HEK293 (cell line): ENCODE results near the gene DTL.

Experiments
- BCL11A ChIP-seq: fragments of 450-650 bp; formaldehyde crosslinking; IDR thresholded peaks from 2 replicates; pipeline ENCODE4 v1.5.1; 2016; ENCODE audit warnings: low read depth, missing biosample characterization, missing genetic modification characterization
- EGR2 ChIP-seq: fragments of 450-650 bp; formaldehyde crosslinking; IDR thresholded peaks from 2 replicates; pipeline ENCODE4 v1.5.1; 2016; ENCODE audit warnings: low read depth, missing biosample characterization, missing genetic modification characterization
- KLF8 ChIP-seq: fragments of 450-650 bp; formaldehyde crosslinking; IDR thresholded peaks from 2 replicates; pipeline ENCODE4 v1.5.1; 2016; ENCODE audit warnings: missing biosample characterization, missing genetic modification characterization
- PRDM1 ChIP-seq: fragments of 450-650 bp; formaldehyde crosslinking; IDR thresholded peaks from 2 replicates; pipeline ENCODE4; 2016; ENCODE audit warnings: missing biosample characterization, missing genetic modification characterization
- YY1 ChIP-seq: fragments of 450-650 bp; formaldehyde crosslinking; IDR thresholded peaks from 2 replicates; pipeline ENCODE4 v1.5.1; 2018; ENCODE audit warnings: missing biosample characterization, missing genetic modification characterization
- ZFP69B ChIP-seq: fragments of 450-650 bp; formaldehyde crosslinking; IDR thresholded peaks from 2 replicates; pipeline ENCODE4 v1.5.1; 2016; ENCODE audit warnings: missing biosample characterization, missing genetic modification characterization
- ZNF112 ChIP-seq: fragments of 450-650 bp; formaldehyde crosslinking; IDR thresholded peaks from 2 replicates; pipeline ENCODE4 v1.5.0; 2017; ENCODE audit warnings: missing biosample characterization, missing genetic modification characterization
- ZNF138 ChIP-seq: fragments of 450-650 bp; formaldehyde crosslinking; IDR thresholded peaks from 2 replicates; pipeline ENCODE4 v1.5.1; 2016; ENCODE audit warnings: missing biosample characterization, missing genetic modification characterization, borderline replicate concordance
- ZNF157 ChIP-seq: fragments of 450-650 bp; formaldehyde crosslinking; IDR thresholded peaks from 2 replicates; pipeline ENCODE4 v1.5.1; 2016; ENCODE audit warnings: missing biosample characterization, missing genetic modification characterization
- ZNF16 ChIP-seq: fragments of 450-650 bp; formaldehyde crosslinking; IDR thresholded peaks from 2 replicates; pipeline ENCODE4 v1.5.1; 2016; ENCODE audit warnings: low read depth, missing biosample characterization, missing genetic modification characterization
- ZNF169 ChIP-seq: fragments of 450-650 bp; formaldehyde crosslinking; IDR thresholded peaks from 2 replicates; pipeline ENCODE4 v1.5.1; 2016; ENCODE audit warnings: missing biosample characterization, missing genetic modification characterization
- ZNF2 ChIP-seq: fragments of 450-650 bp; formaldehyde crosslinking; IDR thresholded peaks from 2 replicates; pipeline ENCODE4 v1.5.1; 2016; ENCODE audit warnings: missing biosample characterization, missing genetic modification characterization
- ZNF24 ChIP-seq: fragments of 450-650 bp; formaldehyde crosslinking; IDR thresholded peaks from 2 replicates; pipeline ENCODE4 v1.5.1; 2016; ENCODE audit warnings: missing biosample characterization, missing genetic modification characterization
- ZNF394 ChIP-seq: fragments of 450-650 bp; formaldehyde crosslinking; IDR thresholded peaks from 2 replicates; pipeline ENCODE4 v1.5.1; 2016; ENCODE audit warnings: missing biosample characterization, missing genetic modification characterization, mild to moderate bottlenecking, moderate library complexity, borderline replicate concordance
- ZNF404 ChIP-seq: fragments of 450-650 bp; formaldehyde crosslinking; IDR thresholded peaks from 2 replicates; pipeline ENCODE4 v1.5.1; 2017; ENCODE audit warnings: missing biosample characterization, missing genetic modification characterization
- ZNF600 ChIP-seq: fragments of 450-650 bp; formaldehyde crosslinking; IDR thresholded peaks from 2 replicates; pipeline ENCODE4 v1.5.1; 2016; ENCODE audit warnings: missing biosample characterization, missing genetic modification characterization
- ZNF629 ChIP-seq: fragments of 450-650 bp; formaldehyde crosslinking; IDR thresholded peaks from 2 replicates; pipeline ENCODE4 v1.5.1; 2017; ENCODE audit warnings: missing biosample characterization, missing genetic modification characterization
- ZNF660 ChIP-seq: fragments of 450-650 bp; IDR thresholded peaks from 2 replicates; pipeline ENCODE4 v1.5.1; 2018; ENCODE audit warnings: missing biosample characterization, mild to moderate bottlenecking, missing genetic modification characterization
- ZNF76 ChIP-seq: fragments of 450-650 bp; formaldehyde crosslinking; IDR thresholded peaks from 2 replicates; pipeline ENCODE4; 2016; ENCODE audit warnings: low read depth, missing biosample characterization, missing genetic modification characterization, borderline replicate concordance
- ZNF830 ChIP-seq: fragments of 450-650 bp; IDR thresholded peaks from 2 replicates; pipeline ENCODE4 v1.5.0; 2018; ENCODE audit warnings: missing biosample characterization, missing genetic modification characterization, low read depth, mild to moderate bottlenecking, moderate library complexity
- ZNF843 ChIP-seq: fragments of 450-650 bp; formaldehyde crosslinking; IDR thresholded peaks from 2 replicates; pipeline ENCODE4 v1.5.1; 2016; ENCODE audit warnings: missing biosample characterization, missing genetic modification characterization
- ZSCAN23 ChIP-seq: fragments of 450-650 bp; formaldehyde crosslinking; IDR thresholded peaks from 2 replicates; pipeline ENCODE4 v1.5.1; 2016; ENCODE audit warnings: missing biosample characterization, missing genetic modification characterization
- TF ChIP-seq, protein P1 (sequence below): fragments of 450-650 bp; formaldehyde crosslinking; IDR thresholded peaks from 2 replicates; pipeline ENCODE4 v1.5.1; 2017; ENCODE audit warnings: missing biosample characterization, missing genetic modification characterization
- TF ChIP-seq, protein P2 (sequence below): fragments of 450-650 bp; formaldehyde crosslinking; IDR thresholded peaks from 2 replicates; pipeline ENCODE4 v1.5.1; 2016; ENCODE audit warnings: missing biosample characterization, missing genetic modification characterization
- TF ChIP-seq, protein P3 (sequence below): fragments of 450-650 bp; formaldehyde crosslinking; IDR thresholded peaks from 2 replicates; pipeline ENCODE4 v1.5.1; 2016; ENCODE audit warnings: missing biosample characterization, missing genetic modification characterization
- TF ChIP-seq, protein P4 (sequence below): fragments of 450-650 bp; IDR thresholded peaks from 2 replicates; pipeline ENCODE4 v1.5.1; 2018; ENCODE audit warnings: missing biosample characterization, mild to moderate bottlenecking, missing genetic modification characterization
- TF ChIP-seq, protein P5 (sequence below): fragments of 450-650 bp; formaldehyde crosslinking; IDR thresholded peaks from 2 replicates; pipeline ENCODE4 v1.5.1; 2017; ENCODE audit warnings: missing biosample characterization, missing genetic modification characterization
- TF ChIP-seq, protein P6 (sequence below): fragments of 450-650 bp; formaldehyde crosslinking; IDR thresholded peaks from 2 replicates; pipeline ENCODE4 v1.5.1; 2016; ENCODE audit warnings: missing biosample characterization, missing genetic modification characterization

DTL gene

DNA sequence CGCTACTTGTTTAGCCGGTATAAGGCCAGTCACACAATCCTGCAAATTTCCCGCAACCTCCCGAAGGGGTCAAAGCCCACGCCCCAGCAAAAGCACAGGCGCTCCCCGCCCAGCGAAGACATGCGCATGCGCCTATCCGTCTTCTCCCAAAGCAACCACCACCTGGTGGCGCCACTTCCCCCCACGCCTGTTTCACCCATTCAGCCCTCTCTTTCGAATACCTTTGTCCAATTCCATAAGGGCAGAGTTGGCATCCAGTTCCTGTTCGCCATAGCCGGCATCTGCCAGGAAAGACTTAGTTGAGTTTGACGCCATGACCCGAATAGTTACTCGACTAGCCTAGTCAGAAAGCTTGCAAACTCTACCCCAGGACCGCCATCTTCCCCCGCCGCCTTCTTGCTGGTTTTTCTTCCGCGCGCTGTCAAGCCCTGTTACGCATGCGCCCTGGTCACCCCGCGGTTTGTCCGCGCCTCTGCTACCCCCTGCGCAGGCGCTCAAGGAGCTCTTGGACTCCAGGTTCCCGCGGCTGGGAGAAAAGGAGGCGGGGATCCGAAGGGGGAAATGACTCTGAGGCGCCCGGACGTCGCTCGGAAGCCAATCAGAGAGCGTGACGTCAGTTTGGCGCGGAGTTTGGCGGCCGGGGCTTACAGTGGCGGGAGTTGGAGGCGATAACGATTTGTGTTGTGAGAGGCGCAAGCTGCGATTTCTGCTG, at the start of gene DTL, which contains the start of gene INTS7 (continued):
- TF ChIP-seq ZNF157 (tag by site-specific recombination) (no peak), ZNF830 (tag by site-specific recombination) (no peak), ZNF843 (tag by site-specific recombination) (peak; percentile 67; the same call in 1 of the 2 replicates), PRDM1 (tag by site-specific recombination) (peak; percentile 5; the same call in 1 of the 2 replicates), ZNF629 (tag by site-specific recombination) (peak; percentile 77), ZNF169 (tag by site-specific recombination) (no peak), BCL11A (tag by site-specific recombination) (no peak; the same call in 1 of the 2 replicates), ZNF394 (tag by site-specific recombination) (peak; percentile 63; the same call in 1 of the 2 replicates), ZNF138 (tag by site-specific recombination) (no peak), ZNF600 (0 out of 2 replicates have a peak, but pooled peaks have one; percentile 9), ZSCAN23 (tag by site-specific recombination) (0 out of 2 replicates have a peak, but pooled peaks have one; percentile 48), ZNF660 (tag by site-specific recombination) (peak; percentile 94; the same call in 1 of the 2 replicates), ZNF76 (tag by site-specific recombination) (peak; percentile 27; the same call in 1 of the 2 replicates), YY1 (tag by site-specific recombination) (peak; percentile 94; the same call in 1 of the 2 replicates), ZNF16 (tag by site-specific recombination) (peak; percentile 29; the same call in 1 of the 2 replicates), EGR2 (tag by site-specific recombination) (peak; percentile 93), ZNF404 (tag by site-specific recombination) (no peak), ZNF2 (tag by site-specific recombination) (peak; percentile 94), ZNF112 (no peak), ZNF24 (tag by site-specific recombination) (peak; percentile 74), ZFP69B (tag by site-specific recombination) (peak; percentile 70), KLF8 (tag by site-specific recombination) (peak; percentile 81)
- TF ChIP-seq, protein P1, sequence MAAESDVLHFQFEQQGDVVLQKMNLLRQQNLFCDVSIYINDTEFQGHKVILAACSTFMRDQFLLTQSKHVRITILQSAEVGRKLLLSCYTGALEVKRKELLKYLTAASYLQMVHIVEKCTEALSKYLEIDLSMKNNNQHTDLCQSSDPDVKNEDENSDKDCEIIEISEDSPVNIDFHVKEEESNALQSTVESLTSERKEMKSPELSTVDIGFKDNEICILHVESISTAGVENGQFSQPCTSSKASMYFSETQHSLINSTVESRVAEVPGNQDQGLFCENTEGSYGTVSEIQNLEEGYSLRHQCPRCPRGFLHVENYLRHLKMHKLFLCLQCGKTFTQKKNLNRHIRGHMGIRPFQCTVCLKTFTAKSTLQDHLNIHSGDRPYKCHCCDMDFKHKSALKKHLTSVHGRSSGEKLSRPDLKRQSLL (tag by site-specific recombination) = no peak
- TF ChIP-seq, protein P2, sequence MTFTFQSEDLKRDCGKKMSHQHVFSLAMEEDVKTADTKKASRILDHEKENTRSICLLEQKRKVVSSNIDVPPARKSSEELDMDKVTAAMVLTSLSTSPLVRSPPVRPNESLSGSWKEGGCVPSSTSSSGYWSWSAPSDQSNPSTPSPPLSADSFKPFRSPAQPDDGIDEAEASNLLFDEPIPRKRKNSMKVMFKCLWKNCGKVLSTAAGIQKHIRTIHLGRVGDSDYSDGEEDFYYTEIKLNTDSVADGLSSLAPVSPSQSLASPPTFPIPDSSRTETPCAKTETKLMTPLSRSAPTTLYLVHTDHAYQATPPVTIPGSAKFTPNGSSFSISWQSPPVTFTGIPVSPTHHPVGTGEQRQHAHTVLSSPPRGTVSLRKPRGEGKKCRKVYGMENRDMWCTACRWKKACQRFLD = no peak
- TF ChIP-seq, protein P3, sequence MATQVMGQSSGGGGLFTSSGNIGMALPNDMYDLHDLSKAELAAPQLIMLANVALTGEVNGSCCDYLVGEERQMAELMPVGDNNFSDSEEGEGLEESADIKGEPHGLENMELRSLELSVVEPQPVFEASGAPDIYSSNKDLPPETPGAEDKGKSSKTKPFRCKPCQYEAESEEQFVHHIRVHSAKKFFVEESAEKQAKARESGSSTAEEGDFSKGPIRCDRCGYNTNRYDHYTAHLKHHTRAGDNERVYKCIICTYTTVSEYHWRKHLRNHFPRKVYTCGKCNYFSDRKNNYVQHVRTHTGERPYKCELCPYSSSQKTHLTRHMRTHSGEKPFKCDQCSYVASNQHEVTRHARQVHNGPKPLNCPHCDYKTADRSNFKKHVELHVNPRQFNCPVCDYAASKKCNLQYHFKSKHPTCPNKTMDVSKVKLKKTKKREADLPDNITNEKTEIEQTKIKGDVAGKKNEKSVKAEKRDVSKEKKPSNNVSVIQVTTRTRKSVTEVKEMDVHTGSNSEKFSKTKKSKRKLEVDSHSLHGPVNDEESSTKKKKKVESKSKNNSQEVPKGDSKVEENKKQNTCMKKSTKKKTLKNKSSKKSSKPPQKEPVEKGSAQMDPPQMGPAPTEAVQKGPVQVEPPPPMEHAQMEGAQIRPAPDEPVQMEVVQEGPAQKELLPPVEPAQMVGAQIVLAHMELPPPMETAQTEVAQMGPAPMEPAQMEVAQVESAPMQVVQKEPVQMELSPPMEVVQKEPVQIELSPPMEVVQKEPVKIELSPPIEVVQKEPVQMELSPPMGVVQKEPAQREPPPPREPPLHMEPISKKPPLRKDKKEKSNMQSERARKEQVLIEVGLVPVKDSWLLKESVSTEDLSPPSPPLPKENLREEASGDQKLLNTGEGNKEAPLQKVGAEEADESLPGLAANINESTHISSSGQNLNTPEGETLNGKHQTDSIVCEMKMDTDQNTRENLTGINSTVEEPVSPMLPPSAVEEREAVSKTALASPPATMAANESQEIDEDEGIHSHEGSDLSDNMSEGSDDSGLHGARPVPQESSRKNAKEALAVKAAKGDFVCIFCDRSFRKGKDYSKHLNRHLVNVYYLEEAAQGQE (tag by site-specific recombination) = peak; percentile 51
- TF ChIP-seq, protein P4, sequence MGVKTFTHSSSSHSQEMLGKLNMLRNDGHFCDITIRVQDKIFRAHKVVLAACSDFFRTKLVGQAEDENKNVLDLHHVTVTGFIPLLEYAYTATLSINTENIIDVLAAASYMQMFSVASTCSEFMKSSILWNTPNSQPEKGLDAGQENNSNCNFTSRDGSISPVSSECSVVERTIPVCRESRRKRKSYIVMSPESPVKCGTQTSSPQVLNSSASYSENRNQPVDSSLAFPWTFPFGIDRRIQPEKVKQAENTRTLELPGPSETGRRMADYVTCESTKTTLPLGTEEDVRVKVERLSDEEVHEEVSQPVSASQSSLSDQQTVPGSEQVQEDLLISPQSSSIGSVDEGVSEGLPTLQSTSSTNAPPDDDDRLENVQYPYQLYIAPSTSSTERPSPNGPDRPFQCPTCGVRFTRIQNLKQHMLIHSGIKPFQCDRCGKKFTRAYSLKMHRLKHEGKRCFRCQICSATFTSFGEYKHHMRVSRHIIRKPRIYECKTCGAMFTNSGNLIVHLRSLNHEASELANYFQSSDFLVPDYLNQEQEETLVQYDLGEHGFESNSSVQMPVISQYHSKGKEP (tag by site-specific recombination) = peak; percentile 12; the same call in 1 of the 2 replicates
- TF ChIP-seq, protein P5, sequence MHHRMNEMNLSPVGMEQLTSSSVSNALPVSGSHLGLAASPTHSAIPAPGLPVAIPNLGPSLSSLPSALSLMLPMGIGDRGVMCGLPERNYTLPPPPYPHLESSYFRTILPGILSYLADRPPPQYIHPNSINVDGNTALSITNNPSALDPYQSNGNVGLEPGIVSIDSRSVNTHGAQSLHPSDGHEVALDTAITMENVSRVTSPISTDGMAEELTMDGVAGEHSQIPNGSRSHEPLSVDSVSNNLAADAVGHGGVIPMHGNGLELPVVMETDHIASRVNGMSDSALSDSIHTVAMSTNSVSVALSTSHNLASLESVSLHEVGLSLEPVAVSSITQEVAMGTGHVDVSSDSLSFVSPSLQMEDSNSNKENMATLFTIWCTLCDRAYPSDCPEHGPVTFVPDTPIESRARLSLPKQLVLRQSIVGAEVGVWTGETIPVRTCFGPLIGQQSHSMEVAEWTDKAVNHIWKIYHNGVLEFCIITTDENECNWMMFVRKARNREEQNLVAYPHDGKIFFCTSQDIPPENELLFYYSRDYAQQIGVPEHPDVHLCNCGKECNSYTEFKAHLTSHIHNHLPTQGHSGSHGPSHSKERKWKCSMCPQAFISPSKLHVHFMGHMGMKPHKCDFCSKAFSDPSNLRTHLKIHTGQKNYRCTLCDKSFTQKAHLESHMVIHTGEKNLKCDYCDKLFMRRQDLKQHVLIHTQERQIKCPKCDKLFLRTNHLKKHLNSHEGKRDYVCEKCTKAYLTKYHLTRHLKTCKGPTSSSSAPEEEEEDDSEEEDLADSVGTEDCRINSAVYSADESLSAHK (tag by site-specific recombination) = 0 out of 2 replicates have a peak, but pooled peaks have one; percentile 12
- TF ChIP-seq, protein P6, sequence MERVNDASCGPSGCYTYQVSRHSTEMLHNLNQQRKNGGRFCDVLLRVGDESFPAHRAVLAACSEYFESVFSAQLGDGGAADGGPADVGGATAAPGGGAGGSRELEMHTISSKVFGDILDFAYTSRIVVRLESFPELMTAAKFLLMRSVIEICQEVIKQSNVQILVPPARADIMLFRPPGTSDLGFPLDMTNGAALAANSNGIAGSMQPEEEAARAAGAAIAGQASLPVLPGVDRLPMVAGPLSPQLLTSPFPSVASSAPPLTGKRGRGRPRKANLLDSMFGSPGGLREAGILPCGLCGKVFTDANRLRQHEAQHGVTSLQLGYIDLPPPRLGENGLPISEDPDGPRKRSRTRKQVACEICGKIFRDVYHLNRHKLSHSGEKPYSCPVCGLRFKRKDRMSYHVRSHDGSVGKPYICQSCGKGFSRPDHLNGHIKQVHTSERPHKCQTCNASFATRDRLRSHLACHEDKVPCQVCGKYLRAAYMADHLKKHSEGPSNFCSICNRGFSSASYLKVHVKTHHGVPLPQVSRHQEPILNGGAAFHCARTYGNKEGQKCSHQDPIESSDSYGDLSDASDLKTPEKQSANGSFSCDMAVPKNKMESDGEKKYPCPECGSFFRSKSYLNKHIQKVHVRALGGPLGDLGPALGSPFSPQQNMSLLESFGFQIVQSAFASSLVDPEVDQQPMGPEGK (tag by site-specific recombination) = peak; percentile 95
